Hepatocyte (in vitro differentiated cells): ENCODE results near the gene ABCA12. TPM values are rescaled to one million over a fixed set of nuclear protein-coding genes. Genes with fewer than 3 reads are reported as not detected.

ENCODE experiments used
- DNase-seq: peaks from one replicate; pipeline ENCODE4 v3.0.0-alpha.2; 2016; ENCODE audit warnings: low spot score
- H2AFZ ChIP-seq: fragments of 200-600 bp; sonication (generic); 2 replicates; pipeline ENCODE4 v1.6.0; 2016; ENCODE audit warnings: antibody characterized with exemption, mild to moderate bottlenecking
- H3K27ac ChIP-seq: fragments of 200-600 bp; sonication (generic); 2 replicates; pipeline ENCODE4 v1.5.1; 2016; ENCODE audit warnings: mild to moderate bottlenecking
- H3K27me3 ChIP-seq: fragments of 200-600 bp; sonication (generic); 2 replicates; pipeline ENCODE4 v1.6.1; 2016
- H3K36me3 ChIP-seq: fragments of 200-600 bp; sonication (generic); replicated peaks from 2 replicates; pipeline ENCODE4 v1.5.1; 2016; ENCODE audit warnings: low read depth; ENCODE audit not compliant: insufficient read depth
- H3K4me1 ChIP-seq: fragments of 200-600 bp; sonication (generic); 2 replicates; pipeline ENCODE4 v1.5.1; 2016; ENCODE audit warnings: mild to moderate bottlenecking, moderate library complexity; ENCODE audit not compliant: insufficient read depth
- H3K4me2 ChIP-seq: fragments of 200-600 bp; sonication (generic); 2 replicates; pipeline ENCODE4 v1.6.0; 2016
- H3K4me3 ChIP-seq: fragments of 200-600 bp; sonication (generic); 2 replicates; pipeline ENCODE4 v1.5.1; 2016; ENCODE audit warnings: mild to moderate bottlenecking
- H3K79me2 ChIP-seq: fragments of 200-600 bp; sonication (generic); 2 replicates; pipeline ENCODE4 v1.6.0; 2017; ENCODE audit warnings: mild to moderate bottlenecking
- H3K9me2 ChIP-seq: fragments of 200-600 bp; sonication (generic); replicated peaks from 2 replicates; pipeline ENCODE4 v1.6.0; 2017; ENCODE audit warnings: mild to moderate bottlenecking; ENCODE audit not compliant: insufficient read depth
- H3K9me3 ChIP-seq: fragments of 200-600 bp; sonication (generic); 2 replicates; pipeline ENCODE4 v1.5.1; 2016; ENCODE audit warnings: low read depth, mild to moderate bottlenecking
- H4K20me1 ChIP-seq: fragments of 200-600 bp; sonication (generic); 2 replicates; pipeline ENCODE4 v1.6.0; 2016; ENCODE audit warnings: mild to moderate bottlenecking; ENCODE audit not compliant: insufficient read depth, poor library complexity, severe bottlenecking
- EZH2 ChIP-seq: fragments of 200-600 bp; sonication (generic); IDR thresholded peaks from 2 replicates; pipeline ENCODE4 v1.6.1; 2016; ENCODE audit warnings: antibody characterized with exemption, mild to moderate bottlenecking, borderline replicate concordance
- EZH2phosphoT487 ChIP-seq: fragments of 200-600 bp; sonication (generic); IDR thresholded peaks from one replicate; pipeline ENCODE4 v1.6.1; 2018; ENCODE audit warnings: antibody characterized with exemption, mild to moderate bottlenecking, low read depth, moderate library complexity; ENCODE audit not compliant: unreplicated experiment, severe bottlenecking
- WGBS: methylation state at CpG from one replicate; pipeline ENCODE4 v1.1.6; 2016; ENCODE audit warnings: low lambda C conversion rate; ENCODE audit errors: missing lambda C conversion rate; 5-methylcytosine and 5-hydroxymethylcytosine counted together
- polyA plus RNA-seq: library from polyadenylated mRNA; unstranded; fragments of >200 nt; fragmentation: Nextera tagmentation; extraction: Ambion mirVana; gene quantifications from 2 replicates; pipeline ENCODE4 v1.2.1, GENCODE V29; 2016
- total RNA-seq: library from RNA; depleted of rRNA; stranded (reverse); fragments of >200 nt; gene quantifications from 2 replicates; pipeline ENCODE4 v1.2.3, GENCODE V29; 2014
- TF ChIP-seq, protein P1 (sequence below): fragments of 200-600 bp; sonication (generic); IDR thresholded peaks from 2 replicates; pipeline ENCODE4 v1.5.1; 2016; ENCODE audit warnings: antibody characterized with exemption, mild to moderate bottlenecking; ENCODE audit not compliant: poor library complexity

ABCA12 gene
- total and polyA plus RNA-seq, 2 experiments from 2014 or later, result 0.15 to 0.23 TPM

DNA sequence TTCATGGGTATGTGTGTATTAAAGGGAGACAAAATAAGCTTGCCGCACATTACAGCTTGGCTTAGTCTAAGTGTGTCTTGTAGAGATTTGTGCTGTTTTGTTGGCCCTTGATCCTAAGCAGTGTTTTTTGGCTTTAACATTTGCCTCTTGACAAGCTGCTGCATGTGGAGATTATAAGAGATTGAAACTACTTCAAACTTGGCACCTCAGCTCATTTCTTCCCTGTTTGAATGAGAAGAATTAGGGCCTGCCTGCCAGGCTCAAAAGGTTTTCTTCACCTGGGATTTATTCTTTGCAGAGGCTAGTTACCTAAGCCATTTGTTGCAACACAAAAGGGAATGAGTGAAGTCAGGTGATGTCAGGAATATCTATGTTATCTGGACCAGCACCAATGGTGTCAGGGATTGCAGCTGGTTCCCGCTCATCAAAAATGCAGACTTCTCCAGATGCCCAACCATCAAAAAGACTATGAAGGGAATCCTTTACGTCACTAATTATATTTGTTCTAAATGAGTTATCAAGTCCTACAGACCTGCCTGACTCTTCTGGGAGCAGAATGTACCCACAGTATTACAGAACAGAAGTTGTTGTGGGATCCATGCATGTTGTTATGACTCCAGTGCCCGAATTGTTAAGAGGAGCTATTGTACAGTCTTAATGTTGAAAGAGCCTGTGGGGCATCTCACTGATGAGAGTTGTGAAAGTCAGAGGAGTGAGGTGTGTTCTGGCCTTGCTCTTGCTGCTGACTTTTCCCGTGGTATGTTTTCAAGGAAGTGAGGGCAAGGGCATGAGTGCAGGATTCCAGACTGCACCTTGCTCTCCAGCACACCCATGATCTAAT, 31.0 kb downstream of the ABCA12 start:
- WGBS, result 83% methylated on average over 5 of the region's 5 CpGs
- Histone ChIP-seq H3K4me2 (no peak overlapping the region), H2AFZ (no peak overlapping the region)

DNA sequence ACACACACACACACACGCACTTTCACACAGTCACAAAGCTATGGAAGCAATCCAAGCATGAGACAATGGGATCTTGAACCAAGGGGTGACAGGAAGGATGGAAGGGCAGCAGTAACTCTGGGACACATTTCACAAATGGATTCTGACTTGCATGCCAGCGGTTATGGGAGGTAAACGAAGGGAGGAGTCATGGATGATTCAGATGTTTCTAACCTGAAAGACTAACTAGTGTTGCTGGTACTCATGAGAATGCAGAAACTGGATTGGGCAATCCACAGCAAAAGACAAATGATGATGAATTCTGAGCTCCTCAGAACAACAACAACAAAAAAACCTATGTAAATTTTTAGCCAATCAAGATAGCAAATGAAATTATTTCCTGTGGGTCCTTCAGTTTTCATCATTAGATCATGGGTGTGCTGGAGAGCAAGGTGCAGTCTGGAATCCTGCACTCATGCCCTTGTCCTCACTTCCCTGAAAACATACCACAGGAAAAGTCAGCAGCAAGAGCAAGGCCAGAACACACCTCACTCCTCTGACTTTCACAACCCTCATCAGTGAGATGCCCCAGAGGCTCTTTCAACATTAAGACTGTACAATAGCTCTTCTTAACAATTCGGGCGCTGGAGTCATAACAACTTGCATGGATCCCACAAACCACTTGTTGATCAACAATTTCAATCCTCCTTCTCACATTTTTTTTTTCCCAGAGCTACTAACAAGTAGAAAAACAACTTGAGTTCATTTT, 32.6 kb downstream of the ABCA12 start:
- 88% methylated on average over 5 of the region's 5 CpGs for WGBS
- no peak overlapping the region for H3K4me2 ChIP-seq
- no peaks in the 10 kb centered on the region for H3K4me1 ChIP-seq
- H3K27ac ChIP-seq, result no peak overlapping the region
- no peak overlapping the region for H2AFZ ChIP-seq
- H3K36me3 ChIP-seq, result no peaks in the 10 kb centered on the region
- H3K4me3 ChIP-seq, result no peak overlapping the region
- TF ChIP-seq, protein P1, sequence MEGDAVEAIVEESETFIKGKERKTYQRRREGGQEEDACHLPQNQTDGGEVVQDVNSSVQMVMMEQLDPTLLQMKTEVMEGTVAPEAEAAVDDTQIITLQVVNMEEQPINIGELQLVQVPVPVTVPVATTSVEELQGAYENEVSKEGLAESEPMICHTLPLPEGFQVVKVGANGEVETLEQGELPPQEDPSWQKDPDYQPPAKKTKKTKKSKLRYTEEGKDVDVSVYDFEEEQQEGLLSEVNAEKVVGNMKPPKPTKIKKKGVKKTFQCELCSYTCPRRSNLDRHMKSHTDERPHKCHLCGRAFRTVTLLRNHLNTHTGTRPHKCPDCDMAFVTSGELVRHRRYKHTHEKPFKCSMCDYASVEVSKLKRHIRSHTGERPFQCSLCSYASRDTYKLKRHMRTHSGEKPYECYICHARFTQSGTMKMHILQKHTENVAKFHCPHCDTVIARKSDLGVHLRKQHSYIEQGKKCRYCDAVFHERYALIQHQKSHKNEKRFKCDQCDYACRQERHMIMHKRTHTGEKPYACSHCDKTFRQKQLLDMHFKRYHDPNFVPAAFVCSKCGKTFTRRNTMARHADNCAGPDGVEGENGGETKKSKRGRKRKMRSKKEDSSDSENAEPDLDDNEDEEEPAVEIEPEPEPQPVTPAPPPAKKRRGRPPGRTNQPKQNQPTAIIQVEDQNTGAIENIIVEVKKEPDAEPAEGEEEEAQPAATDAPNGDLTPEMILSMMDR, result no peak
- TF ChIP-seq EZH2phosphoT487 (no peak), EZH2 (no peak)
- DNase-seq, result no peak
- H3K9me3 ChIP-seq, result no peaks in the 10 kb centered on the region
- H3K9me2 ChIP-seq, result no peaks in the 10 kb centered on the region
- H4K20me1 ChIP-seq, result no peaks in the 10 kb centered on the region
- no peaks in the 10 kb centered on the region for H3K27me3 ChIP-seq
- H3K79me2 ChIP-seq, result no peaks in the 10 kb centered on the region

More for the DNA sequence above, 31.0 kb downstream of the ABCA12 start:
- Histone ChIP-seq H3K9me2 (no peaks in the 10 kb centered on the region), H3K79me2 (no peaks in the 10 kb centered on the region), H3K36me3 (no peaks in the 10 kb centered on the region), H4K20me1 (no peaks in the 10 kb centered on the region), H3K4me1 (no peaks in the 10 kb centered on the region), H3K27ac (no peak overlapping the region), H3K4me3 (no peak overlapping the region), H3K9me3 (no peaks in the 10 kb centered on the region), H3K27me3 (no peaks in the 10 kb centered on the region)
- DNase-seq, result no peak
- TF ChIP-seq, protein P1, result no peak
- TF ChIP-seq EZH2phosphoT487, result no peak
- no peak for TF ChIP-seq EZH2

DNA sequence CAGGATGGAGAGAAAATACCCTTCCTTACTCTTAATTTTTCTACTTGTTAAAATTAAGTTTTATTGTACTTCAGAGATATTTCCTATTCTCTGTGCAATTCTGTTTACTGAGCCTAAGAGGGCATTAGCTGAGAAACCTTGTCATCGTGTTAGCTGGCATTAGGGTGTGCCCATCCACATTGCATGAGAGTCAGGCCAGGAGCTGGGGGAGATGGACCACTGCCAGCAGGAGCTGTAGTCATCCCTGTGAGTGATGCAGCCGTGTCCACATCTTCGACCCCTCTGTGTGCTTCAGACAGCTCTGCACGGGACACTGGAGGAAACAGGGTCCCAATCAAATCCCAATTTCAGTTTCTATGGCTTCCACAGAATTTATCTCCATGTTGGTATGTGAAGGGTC, 34.2 kb downstream of the ABCA12 start:
- TF ChIP-seq EZH2 (no peak), EZH2phosphoT487 (no peak)
- TF ChIP-seq, protein P1, result no peak
- DNase-seq, result no peak
- no peak overlapping the region for H3K4me2 ChIP-seq
- no peak overlapping the region for H2AFZ ChIP-seq
- 83% methylated on average over 4 of the region's 4 CpGs for WGBS
- no peak overlapping the region for H3K27ac ChIP-seq
- H3K36me3 ChIP-seq, result no peaks in the 10 kb centered on the region
- no peaks in the 10 kb centered on the region for H4K20me1 ChIP-seq
- no peaks in the 10 kb centered on the region for H3K9me2 ChIP-seq
- no peaks in the 10 kb centered on the region for H3K27me3 ChIP-seq
- no peak overlapping the region for H3K4me3 ChIP-seq
- no peaks in the 10 kb centered on the region for H3K4me1 ChIP-seq
- no peaks in the 10 kb centered on the region for H3K9me3 ChIP-seq
- no peaks in the 10 kb centered on the region for H3K79me2 ChIP-seq
